Caco-2 (cell line): ENCODE results near the gene GSX1. TPM values are rescaled to one million over a fixed set of nuclear protein-coding genes. Genes with fewer than 3 reads are reported as not detected.

ENCODE experiments used
- BruUV-seq: library from RNA; stranded (reverse); fragments of 400-500 nt; replicated peaks from 2 replicates; lab custom pipeline; 2021; lab: Mats Ljungman, UMichigan
- CTCF ChIA-PET: fragments of 300-600 bp; sonication (Branson Sonifier 250); formaldehyde crosslinking; loops from one replicate; lab custom pipeline; 2022; ENCODE audit warnings: antibody characterized with exemption; lab: Charles Lee
- POLR2A ChIA-PET: fragments of 300-600 bp; sonication (Branson Sonifier 250); formaldehyde crosslinking; loops from one replicate; lab custom pipeline; 2022; ENCODE audit warnings: antibody characterized with exemption; lab: Charles Lee
- DNase-seq, 2 experiments: peaks; one replicate each; pipeline versions ENCODE4 v3.0.0 to v3.0.0-alpha.2; 2020 to 2022
- H3K27me3 ChIP-seq: replicated peaks from 2 replicates; pipeline ENCODE4 v1.6.0; 2011; ENCODE audit warnings: low read length; ENCODE audit not compliant: control insufficient read depth, insufficient read depth
- H3K36me3 ChIP-seq: 2 replicates; pipeline ENCODE4 v1.5.1; 2011; ENCODE audit warnings: low read length; ENCODE audit not compliant: control insufficient read depth, insufficient read depth
- H3K4me1 ChIP-seq: fragments of 250-450 bp; sonication (Bioruptor Pico); 2 replicates; pipeline ENCODE4 v1.5.1; 2020; ENCODE audit warnings: mild to moderate bottlenecking
- H3K4me3 ChIP-seq: 2 replicates; pipeline ENCODE4 v1.5.1; 2011; ENCODE audit warnings: low read depth, mild to moderate bottlenecking, control low read depth, low read length
- H3K9me3 ChIP-seq: fragments of 250-450 bp; sonication (Bioruptor Pico); 2 replicates; pipeline ENCODE4 v1.5.1; 2020; ENCODE audit warnings: mild to moderate bottlenecking, moderate library complexity
- H3K27ac Mint-ChIP-seq: one replicate; pipeline ENCODE4 v1.8.0; 2022; ENCODE audit warnings: mixed read lengths; ENCODE audit not compliant: unreplicated experiment
- H3K27me3 Mint-ChIP-seq: one replicate; pipeline ENCODE4 v1.8.0; 2022; ENCODE audit warnings: mixed read lengths; ENCODE audit not compliant: insufficient read depth, unreplicated experiment
- H3K36me3 Mint-ChIP-seq: one replicate; pipeline ENCODE4 v1.8.0; 2022; ENCODE audit warnings: mild to moderate bottlenecking, mixed read lengths; ENCODE audit not compliant: insufficient read depth, unreplicated experiment
- H3K4me1 Mint-ChIP-seq: one replicate; pipeline ENCODE4 v1.8.0; 2022; ENCODE audit warnings: low read depth, mixed read lengths; ENCODE audit not compliant: unreplicated experiment
- H3K4me3 Mint-ChIP-seq: one replicate; pipeline ENCODE4 v1.8.0; 2022; ENCODE audit warnings: mild to moderate bottlenecking, moderate library complexity, mixed read lengths; ENCODE audit not compliant: unreplicated experiment
- H3K9me3 Mint-ChIP-seq: one replicate; pipeline ENCODE4 v1.8.0; 2022; ENCODE audit warnings: mixed read lengths; ENCODE audit not compliant: unreplicated experiment
- intact Hi-C: fragments of 100-400 bp; cut with micrococcal nuclease; formaldehyde crosslinking; loops from one replicate; pipeline ENCODE4 v1.10.0; 2022; ENCODE audit not compliant: unreplicated experiment
- total RNA-seq: library from RNA; stranded (reverse); gene quantifications from 2 replicates; pipeline ENCODE4 v1.2.3, GENCODE V29; 2022
- TF ChIP-seq, protein P1 (sequence below), 2 experiments: fragments of 200-600 bp in 1 of 2; IDR thresholded peaks; 1 replicate in 1 of 2; 2 replicates in 1 of 2; pipeline versions ENCODE4 v1.5.1 to v1.8.0; 2011 to 2022; ENCODE audit warnings: antibody characterized with exemption in 1 of 2, control low read depth in 1 of 2, inconsistent platforms in 1 of 2, low read depth in 1 of 2, low read length in 1 of 2, mild to moderate bottlenecking in 1 of 2, moderate library complexity in 1 of 2; ENCODE audit not compliant: insufficient read depth in 1 of 2, severe bottlenecking in 1 of 2, unreplicated experiment in 1 of 2

The GSX1 gene
- total RNA-seq, 1 experiment from 2014 or later, result not detected

- Mint-ChIP-seq H3K27ac (no peak overlapping the region), H3K4me1 (no peaks in the 10 kb centered on the region), H3K27me3 (peaks cover 24% of the 10 kb centered on the region), H3K4me3 (no peak overlapping the region), H3K9me3 (no peaks in the 10 kb centered on the region), H3K36me3 (no peaks in the 10 kb centered on the region)
- Histone ChIP-seq H3K9me3 (no peaks in the 10 kb centered on the region), H3K36me3 (no peaks in the 10 kb centered on the region), H3K4me1 (no peaks in the 10 kb centered on the region), H3K4me3 (no peak overlapping the region), H3K27me3 (no peaks in the 10 kb centered on the region; the same call in none of the 2 replicates)
- intact Hi-C loops, result no loop called here
- BruUV-seq, result no TSS peak
- ChIA-PET POLR2A (no interaction called here), CTCF (interaction anchor here (0.6 to 1.0 kb wide), 2 partner anchors 19 to 174 kb away, joined by 3 to 4 read pairs; no protein-coding TSS in a partner anchor)
- TF ChIP-seq, protein P1, sequence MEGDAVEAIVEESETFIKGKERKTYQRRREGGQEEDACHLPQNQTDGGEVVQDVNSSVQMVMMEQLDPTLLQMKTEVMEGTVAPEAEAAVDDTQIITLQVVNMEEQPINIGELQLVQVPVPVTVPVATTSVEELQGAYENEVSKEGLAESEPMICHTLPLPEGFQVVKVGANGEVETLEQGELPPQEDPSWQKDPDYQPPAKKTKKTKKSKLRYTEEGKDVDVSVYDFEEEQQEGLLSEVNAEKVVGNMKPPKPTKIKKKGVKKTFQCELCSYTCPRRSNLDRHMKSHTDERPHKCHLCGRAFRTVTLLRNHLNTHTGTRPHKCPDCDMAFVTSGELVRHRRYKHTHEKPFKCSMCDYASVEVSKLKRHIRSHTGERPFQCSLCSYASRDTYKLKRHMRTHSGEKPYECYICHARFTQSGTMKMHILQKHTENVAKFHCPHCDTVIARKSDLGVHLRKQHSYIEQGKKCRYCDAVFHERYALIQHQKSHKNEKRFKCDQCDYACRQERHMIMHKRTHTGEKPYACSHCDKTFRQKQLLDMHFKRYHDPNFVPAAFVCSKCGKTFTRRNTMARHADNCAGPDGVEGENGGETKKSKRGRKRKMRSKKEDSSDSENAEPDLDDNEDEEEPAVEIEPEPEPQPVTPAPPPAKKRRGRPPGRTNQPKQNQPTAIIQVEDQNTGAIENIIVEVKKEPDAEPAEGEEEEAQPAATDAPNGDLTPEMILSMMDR (IDR thresholded peaks at IDR 0.05; ENCODE audit: insufficient read depth in 1 of 2, low read depth in 1 of 2, low read length in 1 of 2, severe bottlenecking in 1 of 2, unreplicated experiment in 1 of 2), result no peak
- DNase-seq, result no peak
Observed at GRCh38 chr13:27806744-27807387, 14.6 kb downstream of the GSX1 start.

DNA sequence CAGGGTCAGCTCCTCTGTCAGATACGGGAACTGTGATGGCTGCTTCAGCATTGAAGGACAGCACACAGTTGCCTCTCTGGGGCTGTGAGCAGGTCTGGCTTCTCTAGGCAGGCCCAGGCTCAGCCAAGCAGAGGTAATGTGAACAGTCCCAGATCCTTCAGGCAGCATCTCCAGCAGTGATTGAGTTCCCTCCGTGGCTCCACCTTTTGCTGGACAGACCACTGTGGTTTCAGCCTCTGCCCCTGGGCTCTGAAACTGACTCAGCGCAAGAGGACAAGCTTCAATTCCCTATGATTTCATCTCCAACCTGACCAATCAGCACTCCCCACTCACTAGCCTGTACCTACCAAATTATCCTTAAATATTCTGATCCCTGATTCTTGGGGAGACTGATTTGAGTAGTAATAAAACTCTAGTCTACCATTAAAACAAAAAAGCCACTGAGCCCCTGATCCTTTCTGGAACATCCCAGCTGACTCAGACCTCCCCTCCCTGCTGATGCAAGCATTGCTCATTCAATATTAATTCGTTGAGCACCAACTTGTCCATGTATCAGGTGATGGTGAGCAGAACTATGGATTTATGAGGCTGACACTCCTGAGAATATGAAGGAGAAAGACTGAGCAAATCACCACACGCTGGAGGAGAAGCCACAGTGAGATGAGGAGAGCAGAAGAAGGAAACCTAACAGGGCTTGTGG lies 16.7 kb downstream of the GSX1 start:
- no TSS peak for BruUV-seq
- no peaks in the 10 kb centered on the region for H3K9me3 ChIP-seq
- no peaks in the 10 kb centered on the region; the same call in none of the 2 replicates for H3K27me3 ChIP-seq
- CTCF ChIA-PET, result no interaction called here
- intact Hi-C loops, result no loop called here
- DNase-seq, result no peak
- H3K4me1 Mint-ChIP-seq, result no peaks in the 10 kb centered on the region
- POLR2A ChIA-PET, result no interaction called here
- no peaks in the 10 kb centered on the region for H3K36me3 Mint-ChIP-seq
- no peak overlapping the region for H3K4me3 ChIP-seq
- H3K27ac Mint-ChIP-seq, result no peak overlapping the region
- no peaks in the 10 kb centered on the region for H3K9me3 Mint-ChIP-seq
- H3K27me3 Mint-ChIP-seq, result peaks cover 26% of the 10 kb centered on the region
- no peak overlapping the region for H3K4me3 Mint-ChIP-seq
- TF ChIP-seq, protein P1 (IDR thresholded peaks at IDR 0.05; ENCODE audit: insufficient read depth in 1 of 2, low read depth in 1 of 2, low read length in 1 of 2, severe bottlenecking in 1 of 2, unreplicated experiment in 1 of 2), result no peak
- H3K36me3 ChIP-seq, result no peaks in the 10 kb centered on the region
- H3K4me1 ChIP-seq, result peaks cover 8% of the 10 kb centered on the region; the same call in 1 of the 2 replicates

DNA sequence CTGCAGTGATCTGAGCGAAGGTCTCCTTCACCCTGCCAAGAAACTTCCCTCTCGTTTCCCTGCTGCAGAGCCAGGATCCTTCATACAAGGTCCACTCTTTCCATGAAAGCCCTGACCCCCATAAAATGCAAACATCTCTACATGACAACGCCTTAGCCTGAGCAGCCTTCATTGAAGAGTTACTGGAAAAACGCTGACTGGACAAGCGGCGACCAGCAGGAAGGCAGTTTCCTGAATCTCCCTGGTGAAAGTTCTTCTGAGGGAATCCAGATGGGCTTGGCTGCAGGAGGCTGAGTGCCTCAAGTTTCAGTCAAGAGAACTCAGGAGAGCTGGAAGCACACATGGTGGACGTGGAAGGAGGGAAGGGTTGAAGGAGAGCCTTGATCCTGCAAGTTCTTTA lies 17.7 kb downstream of the GSX1 start:
- POLR2A ChIA-PET, result no interaction called here
- Mint-ChIP-seq H3K4me1 (no peaks in the 10 kb centered on the region), H3K27ac (no peak overlapping the region), H3K36me3 (no peaks in the 10 kb centered on the region), H3K4me3 (no peak overlapping the region), H3K9me3 (no peaks in the 10 kb centered on the region), H3K27me3 (peaks cover 28% of the 10 kb centered on the region)
- no peak for DNase-seq
- TF ChIP-seq, protein P1 (IDR thresholded peaks at IDR 0.05; ENCODE audit: insufficient read depth in 1 of 2, low read depth in 1 of 2, low read length in 1 of 2, severe bottlenecking in 1 of 2, unreplicated experiment in 1 of 2), result no peak
- Histone ChIP-seq H3K36me3 (no peaks in the 10 kb centered on the region), H3K4me3 (no peak overlapping the region), H3K27me3 (no peaks in the 10 kb centered on the region; the same call in none of the 2 replicates), H3K9me3 (no peaks in the 10 kb centered on the region), H3K4me1 (peaks cover 9% of the 10 kb centered on the region; the same call in 1 of the 2 replicates)
- CTCF ChIA-PET, result interaction anchor here (1.3 kb wide), 1 partner anchor 17 kb away, joined by 4 read pairs; no protein-coding TSS in a partner anchor
- intact Hi-C loops, result no loop called here
- no TSS peak for BruUV-seq
